CD4-positive, alpha-beta T cell treated with Interferon gamma for 1 hour (primary cell): ENCODE results near the gene FOXN1.

Source experiments
- DNase-seq: peaks from one replicate; pipeline ENCODE4 v3.0.0-alpha.2; 2020

The FOXN1 gene

GRCh38 chr17:28576758-28577465 lies 70.8 kb downstream of the FOXN1 start, which contains the start of gene ALDOC:
TSS of gene ALDOC (minus strand) at chr17:28576895. CDS start at chr17:28575532, 1,363 bp downstream.
- DNase-seq, result peak; percentile 98

GRCh38 chr17:28577466-28577824 lies 71.3 kb downstream of the FOXN1 start:
- no peak for DNase-seq

- no peak for DNase-seq
These were observed 72.4 kb downstream of the FOXN1 start for GRCh38 chr17:28578246-28579195.

- no peak for DNase-seq
These were observed 73.4 kb downstream of the FOXN1 start for GRCh38 chr17:28579526-28579925.

- no peak for DNase-seq
These were observed 74.8 kb downstream of the FOXN1 start for GRCh38 chr17:28580959-28581358.

- no peak for DNase-seq
These were observed 76.4 kb downstream of the FOXN1 start for GRCh38 chr17:28582513-28582912.

GRCh38 chr17:28584434-28584833 lies 78.3 kb downstream of the FOXN1 start:
- no peak for DNase-seq

GRCh38 chr17:28585851-28586250 lies 79.7 kb downstream of the FOXN1 start:
- no peak for DNase-seq
